ENCODE results near the gene SOX13.
A peak's percentile ranks its signal among the peaks of the same experiment; 100 is the strongest.

The SOX13 gene

DNA sequence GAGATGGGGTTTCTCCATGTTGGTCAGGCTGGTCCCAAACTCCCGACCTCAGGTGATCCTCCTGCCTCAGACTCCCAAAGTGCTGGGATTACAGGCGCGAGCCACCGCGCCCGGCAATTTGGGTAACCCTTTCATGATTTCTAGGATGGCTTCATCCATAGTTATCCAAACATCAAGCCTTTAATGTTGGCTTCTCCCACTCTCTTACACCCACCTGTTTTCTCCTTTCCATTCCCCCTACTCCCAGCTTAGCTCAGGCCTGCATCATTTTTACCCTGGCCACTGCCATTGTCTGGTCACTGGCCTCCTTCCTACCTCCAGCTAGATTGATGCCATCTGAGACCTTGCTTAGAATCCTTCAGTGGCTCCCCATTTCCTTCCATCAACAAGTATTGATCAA lies 2.0 kb upstream of the SOX13 start:
- H3K9me3 ChIP-seq (ENCODE audit: low read depth, low read length): no peaks in the 10 kb centered on the region
- no peak overlapping the region for H3K27ac ChIP-seq
- no peaks in the 10 kb centered on the region for H3K36me3 ChIP-seq (ENCODE audit: insufficient read depth, low read length)
- DNase-seq (ENCODE audit: low read depth, low spot score): no peak
- H3K9ac ChIP-seq (ENCODE audit: insufficient read length): no peak overlapping the region
- H3K4me3 ChIP-seq: no peak overlapping the region
- TF ChIP-seq EZH2 (IDR thresholded peaks at IDR 0.05) (no peak), POLR2AphosphoS5 (IDR thresholded peaks at IDR 0.05; ENCODE audit: borderline replicate concordance, low read depth, low read length) (no peak), FOXP2 (optimal IDR thresholded peaks at IDR 0.05; ENCODE audit: control extremely low read depth, extremely low read length, insufficient read depth) (no peak)

DNA sequence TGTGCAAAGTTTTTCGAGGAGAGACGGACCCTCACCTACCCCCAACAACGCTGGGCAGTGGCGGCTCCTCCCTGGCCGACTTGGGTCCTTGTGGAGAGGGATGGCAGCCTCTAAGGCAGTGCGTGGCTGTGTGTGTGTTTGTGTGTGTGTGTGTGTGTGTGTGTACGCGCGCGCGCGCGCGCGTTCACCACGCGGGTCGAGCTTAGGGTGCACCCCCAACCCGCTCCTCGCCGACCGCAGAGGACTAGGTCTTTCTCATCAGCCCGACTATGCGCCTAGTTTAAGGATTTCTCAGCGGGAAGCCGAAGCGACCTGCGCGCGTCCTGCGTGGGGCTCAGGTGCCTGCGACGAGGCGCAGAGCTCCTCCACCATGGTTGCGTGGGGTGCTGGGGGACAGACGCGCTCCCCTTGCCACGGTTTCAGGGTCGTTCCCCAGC lies 940 bp downstream of the SOX13 start:
- Histone ChIP-seq H3K4me3 (peak overlapping the region; percentile 91), H3K27ac (no peak overlapping the region), H3K9me3 (ENCODE audit: low read depth, low read length) (no peaks in the 10 kb centered on the region), H3K9ac (ENCODE audit: insufficient read length) (peak overlapping the region; percentile 61), H3K36me3 (ENCODE audit: insufficient read depth, low read length) (no peaks in the 10 kb centered on the region)
- no peak for DNase-seq (ENCODE audit: low read depth, low spot score)
- TF ChIP-seq EZH2 (IDR thresholded peaks at IDR 0.05) (no peak), POLR2AphosphoS5 (IDR thresholded peaks at IDR 0.05; ENCODE audit: borderline replicate concordance, low read depth, low read length) (no peak), FOXP2 (optimal IDR thresholded peaks at IDR 0.05; ENCODE audit: control extremely low read depth, extremely low read length, insufficient read depth) (no peak)

DNA sequence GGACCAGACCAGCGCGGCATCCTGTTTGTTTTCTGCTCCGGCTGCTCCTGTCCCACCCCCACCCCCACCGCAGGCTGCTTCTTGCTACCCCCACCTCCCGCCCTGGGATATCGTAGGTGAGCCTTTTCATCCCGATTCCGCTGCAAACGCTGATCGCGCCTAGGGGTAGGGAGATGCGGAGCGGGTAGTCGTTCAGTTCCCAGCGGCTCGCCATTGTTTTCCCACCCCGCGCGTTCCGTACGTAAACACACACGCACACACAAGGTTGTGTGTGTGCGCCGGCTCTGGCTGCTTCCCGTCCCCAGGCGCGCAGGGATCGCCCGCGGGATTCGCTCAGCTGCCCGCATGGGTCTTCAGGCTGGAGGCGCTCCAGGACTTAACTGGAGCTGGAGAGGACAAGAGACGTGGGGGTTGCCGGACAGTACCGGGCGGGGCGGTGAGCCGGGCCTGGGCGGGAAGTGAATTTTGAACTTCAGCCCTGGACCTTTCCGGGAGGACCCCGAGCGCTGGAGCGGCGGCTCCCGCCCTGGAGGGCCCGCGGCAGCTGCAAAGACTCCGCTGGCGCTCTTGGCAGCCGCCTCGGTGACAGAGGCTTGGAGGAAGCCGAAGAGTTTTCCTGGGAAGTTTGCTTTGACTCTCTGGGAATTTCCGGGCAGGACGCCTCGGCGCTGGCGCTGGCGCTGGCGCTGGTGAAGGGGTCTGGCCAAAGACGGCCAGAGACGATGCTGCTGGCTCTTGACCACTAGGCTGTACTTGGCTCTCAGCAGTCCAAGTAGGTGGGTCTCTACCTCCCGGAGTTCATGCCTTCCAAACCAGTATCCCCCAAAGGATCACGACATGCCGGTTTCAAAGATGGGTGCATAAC lies 1.6 kb downstream of the SOX13 start:
- TF ChIP-seq FOXP2 (optimal IDR thresholded peaks at IDR 0.05; ENCODE audit: control extremely low read depth, extremely low read length, insufficient read depth) (peak; percentile 69), POLR2AphosphoS5 (IDR thresholded peaks at IDR 0.05; ENCODE audit: borderline replicate concordance, low read depth, low read length) (no peak), EZH2 (IDR thresholded peaks at IDR 0.05) (no peak)
- no peaks in the 10 kb centered on the region for H3K9me3 ChIP-seq (ENCODE audit: low read depth, low read length)
- H3K9ac ChIP-seq (ENCODE audit: insufficient read length): peak overlapping the region; percentile 64
- H3K4me3 ChIP-seq: peak overlapping the region; percentile 91
- no peak overlapping the region for H3K27ac ChIP-seq
- H3K36me3 ChIP-seq (ENCODE audit: insufficient read depth, low read length): no peaks in the 10 kb centered on the region
- DNase-seq (ENCODE audit: low read depth, low spot score): no peak

GRCh38 chr1:204075139-204075521 lies 2.2 kb downstream of the SOX13 start:
- H3K4me3 ChIP-seq: peak overlapping the region; percentile 91
- no peaks in the 10 kb centered on the region for H3K9me3 ChIP-seq (ENCODE audit: low read depth, low read length)
- H3K36me3 ChIP-seq (ENCODE audit: insufficient read depth, low read length): no peaks in the 10 kb centered on the region
- H3K27ac ChIP-seq: no peak overlapping the region
- TF ChIP-seq POLR2AphosphoS5 (IDR thresholded peaks at IDR 0.05; ENCODE audit: borderline replicate concordance, low read depth, low read length) (no peak), EZH2 (IDR thresholded peaks at IDR 0.05) (no peak), FOXP2 (optimal IDR thresholded peaks at IDR 0.05; ENCODE audit: control extremely low read depth, extremely low read length, insufficient read depth) (no peak)
- no peak overlapping the region for H3K9ac ChIP-seq (ENCODE audit: insufficient read length)
- no peak for DNase-seq (ENCODE audit: low read depth, low spot score)

DNA sequence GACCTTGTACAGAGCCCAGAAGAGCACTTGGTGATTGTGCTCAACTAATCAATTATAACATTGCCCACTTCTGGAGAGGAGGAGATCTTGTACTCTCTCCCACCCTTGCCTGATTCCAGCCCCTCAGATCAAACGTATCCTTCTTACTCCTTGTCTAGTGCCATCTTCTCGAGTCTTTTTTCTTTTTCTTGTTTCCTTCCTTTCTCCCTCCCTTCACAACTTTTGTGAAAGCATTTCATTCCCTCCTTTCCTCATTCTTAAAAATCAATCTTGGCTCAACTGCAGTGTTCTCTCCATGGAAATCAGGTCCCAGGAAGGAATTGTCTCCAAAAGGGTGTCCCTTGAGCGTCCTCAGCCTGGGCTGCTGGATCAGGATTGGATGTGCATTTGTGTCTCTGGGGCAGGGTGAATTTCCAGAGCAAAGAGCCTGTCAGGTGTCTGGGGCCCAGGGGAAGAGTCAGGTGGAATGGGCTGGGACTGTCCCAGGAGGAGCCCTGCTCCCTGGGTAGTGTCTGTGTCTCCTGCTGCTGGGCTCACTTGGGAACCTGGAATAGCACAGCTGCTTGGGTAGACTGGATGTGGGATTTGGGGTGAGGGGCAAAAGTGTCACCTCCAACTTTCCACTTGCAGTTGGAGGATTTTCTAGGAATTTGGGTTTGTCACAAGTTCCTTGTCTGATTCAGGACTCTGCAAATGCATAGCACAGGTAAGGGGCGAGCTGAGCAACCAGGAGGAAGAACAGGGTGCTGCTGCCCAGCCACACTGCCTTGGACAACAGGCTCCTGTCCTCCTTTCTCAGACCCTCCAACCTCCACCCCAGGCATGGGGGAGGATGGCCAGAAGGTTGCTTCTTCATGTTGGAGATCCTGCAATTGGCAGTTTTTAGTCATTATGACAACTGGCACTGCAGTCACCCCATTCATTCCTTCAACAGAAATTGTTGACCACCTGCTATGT lies 3.3 kb downstream of the SOX13 start:
- TF ChIP-seq POLR2AphosphoS5 (IDR thresholded peaks at IDR 0.05; ENCODE audit: borderline replicate concordance, low read depth, low read length): no peak
- TF ChIP-seq FOXP2 (optimal IDR thresholded peaks at IDR 0.05; ENCODE audit: control extremely low read depth, extremely low read length, insufficient read depth): no peak
- no peak for TF ChIP-seq EZH2 (IDR thresholded peaks at IDR 0.05)
- H3K36me3 ChIP-seq (ENCODE audit: insufficient read depth, low read length): no peaks in the 10 kb centered on the region
- no peak overlapping the region for H3K9ac ChIP-seq (ENCODE audit: insufficient read length)
- H3K9me3 ChIP-seq (ENCODE audit: low read depth, low read length): no peaks in the 10 kb centered on the region
- no peak overlapping the region for H3K27ac ChIP-seq
- no peak for DNase-seq (ENCODE audit: low read depth, low spot score)
- H3K4me3 ChIP-seq: no peak overlapping the region

DNA sequence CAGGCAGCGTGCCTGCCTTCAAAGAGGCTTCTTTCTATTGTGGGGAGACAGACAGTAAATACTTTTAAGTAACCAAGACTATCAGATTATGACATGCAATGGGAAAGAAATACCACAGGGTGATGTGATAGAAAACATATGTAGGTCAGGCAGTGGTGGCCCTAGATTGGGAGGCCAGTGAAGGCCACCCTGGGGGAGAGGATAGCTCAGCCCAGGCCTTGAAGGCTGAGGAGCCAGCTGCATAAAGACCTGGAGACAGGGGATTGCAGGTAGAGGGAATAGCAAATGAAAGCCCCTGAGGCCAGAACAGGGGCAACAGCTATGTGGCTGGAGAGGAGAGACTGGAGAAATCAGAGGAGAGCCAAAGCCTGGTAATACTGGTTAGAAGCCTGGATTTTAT lies 4.0 kb downstream of the SOX13 start:
- Histone ChIP-seq H3K9me3 (ENCODE audit: low read depth, low read length) (no peaks in the 10 kb centered on the region), H3K36me3 (ENCODE audit: insufficient read depth, low read length) (no peaks in the 10 kb centered on the region), H3K4me3 (no peak overlapping the region), H3K9ac (ENCODE audit: insufficient read length) (no peak overlapping the region), H3K27ac (no peak overlapping the region)
- no peak for DNase-seq (ENCODE audit: low read depth, low spot score)
- TF ChIP-seq FOXP2 (optimal IDR thresholded peaks at IDR 0.05; ENCODE audit: control extremely low read depth, extremely low read length, insufficient read depth): no peak
- TF ChIP-seq POLR2AphosphoS5 (IDR thresholded peaks at IDR 0.05; ENCODE audit: borderline replicate concordance, low read depth, low read length): no peak
- TF ChIP-seq EZH2 (IDR thresholded peaks at IDR 0.05): no peak

DNA sequence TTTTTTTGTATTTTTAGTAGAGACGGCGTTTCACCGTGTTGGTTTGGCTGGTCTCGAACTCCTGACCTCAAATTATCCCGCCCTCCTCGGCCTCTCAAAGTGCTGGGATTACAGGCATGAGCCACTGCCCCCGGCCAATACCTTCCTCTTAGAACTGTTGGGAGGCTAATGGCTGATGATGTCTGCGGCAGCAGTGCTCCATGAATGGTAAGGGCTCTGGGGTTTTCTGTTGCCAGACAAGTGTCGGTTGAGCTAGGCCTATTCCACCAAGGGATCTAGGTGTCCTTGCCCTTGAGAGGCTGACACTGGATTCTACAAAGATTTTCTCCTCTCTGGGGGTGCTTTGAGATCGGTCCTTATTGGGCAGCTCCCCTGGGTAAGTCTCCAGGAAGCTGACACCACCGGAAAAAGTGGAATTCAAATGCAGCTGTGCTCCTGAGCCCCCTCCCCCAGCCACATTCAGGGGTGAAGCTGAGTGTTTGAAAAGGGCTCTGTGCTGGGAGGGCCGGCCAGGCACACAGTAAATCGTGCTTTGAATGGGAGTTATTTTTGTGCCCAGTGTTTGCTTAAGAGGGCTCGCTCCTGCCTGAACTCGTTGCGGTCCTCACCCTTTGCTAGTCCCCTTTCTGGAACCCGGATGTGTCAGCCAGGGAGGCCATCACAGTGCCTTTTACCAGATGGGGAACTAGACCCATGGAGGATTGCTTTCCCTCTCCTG lies 5.2 kb downstream of the SOX13 start:
- H3K36me3 ChIP-seq (ENCODE audit: insufficient read depth, low read length): no peaks in the 10 kb centered on the region
- DNase-seq (ENCODE audit: low read depth, low spot score): no peak
- peak overlapping the region; percentile 46; the same call in 1 of the 2 replicates for H3K27ac ChIP-seq
- no peaks in the 10 kb centered on the region for H3K9me3 ChIP-seq (ENCODE audit: low read depth, low read length)
- TF ChIP-seq POLR2AphosphoS5 (IDR thresholded peaks at IDR 0.05; ENCODE audit: borderline replicate concordance, low read depth, low read length) (no peak), EZH2 (IDR thresholded peaks at IDR 0.05) (no peak), FOXP2 (optimal IDR thresholded peaks at IDR 0.05; ENCODE audit: control extremely low read depth, extremely low read length, insufficient read depth) (no peak)
- H3K4me3 ChIP-seq: 0 out of 2 replicates have a peak overlapping the region, but pooled peaks have one; percentile 11
- no peak overlapping the region for H3K9ac ChIP-seq (ENCODE audit: insufficient read length)
